ENCODE data around the gene ADCYAP1R1.
"Not testable (repeated sequence)": the region's sequence is repeated elsewhere in the genome, so short reads cannot be mapped to it uniquely, and the experiment has no call there.

ADCYAP1R1 gene

GRCh38 chr7:31137234-31137633 is 85.1 kb downstream of the ADCYAP1R1 start:
- DNase-seq = no peak

- no peak for DNase-seq
Observed at GRCh38 chr7:31145339-31145738, 93.2 kb downstream of the ADCYAP1R1 start.

- DNase-seq = no peak
Observed at GRCh38 chr7:31146030-31146429, 93.9 kb downstream of the ADCYAP1R1 start.

- DNase-seq = no peak
Observed at GRCh38 chr7:31146538-31146937, 94.4 kb downstream of the ADCYAP1R1 start.

GRCh38 chr7:31151849-31152248 is 99.7 kb downstream of the ADCYAP1R1 start:
- DNase-seq = no peak

GRCh38 chr7:31153318-31153717 is 101.2 kb downstream of the ADCYAP1R1 start:
- DNase-seq = not testable (repeated sequence)

GRCh38 chr7:31160941-31161340 is 108.8 kb downstream of the ADCYAP1R1 start:
- peak; percentile 50 for DNase-seq

All from fibroblast of skin of back (primary cell).